Stimulated activated CD8-positive, alpha-beta memory T cell treated with anti-CD3 and anti-CD28 coated beads, Interleukin-12 subunit alpha, Interleukin-12 subunit beta, amount 100 ng/mL, for 4 hours (primary cell): ENCODE measurements around the gene PELI2.

Experiments
- DNase-seq: peaks from one replicate; pipeline ENCODE4 v3.0.0-alpha.2; 2020; ENCODE audit warnings: low read depth

Gene PELI2

GRCh38 chr14:56119201-56119981, 1.2 kb downstream of the PELI2 start:
- DNase-seq, result no peak

- no peak for DNase-seq
Measured at GRCh38 chr14:56120091-56120691, 2.0 kb downstream of the PELI2 start.

- DNase-seq, result no peak
Measured at GRCh38 chr14:56121816-56122215, 3.6 kb downstream of the PELI2 start.

GRCh38 chr14:56122301-56122700, 4.1 kb downstream of the PELI2 start:
- DNase-seq, result no peak

- DNase-seq, result no peak
Measured at GRCh38 chr14:56124327-56124726, 6.1 kb downstream of the PELI2 start.

GRCh38 chr14:56125772-56126636, 7.8 kb downstream of the PELI2 start:
- DNase-seq, result no peak

- no peak for DNase-seq
Measured at GRCh38 chr14:56126637-56126913, 8.4 kb downstream of the PELI2 start.

GRCh38 chr14:56127156-56127555, 8.9 kb downstream of the PELI2 start:
- DNase-seq, result no peak

- DNase-seq, result no peak
Measured at GRCh38 chr14:56129092-56129491, 10.9 kb downstream of the PELI2 start.

GRCh38 chr14:56129933-56130332, 11.7 kb downstream of the PELI2 start:
- DNase-seq, result no peak

- no peak for DNase-seq
Measured at GRCh38 chr14:56131004-56131864, 13.0 kb downstream of the PELI2 start.

GRCh38 chr14:56131865-56132833, 13.9 kb downstream of the PELI2 start:
- DNase-seq, result no peak

- DNase-seq, result no peak
Measured at GRCh38 chr14:56133547-56133946, 15.3 kb downstream of the PELI2 start.

GRCh38 chr14:56135001-56135400, 16.8 kb downstream of the PELI2 start:
- DNase-seq, result no peak

- no peak for DNase-seq
Measured at GRCh38 chr14:56135668-56136067, 17.5 kb downstream of the PELI2 start.

GRCh38 chr14:56136571-56137452, 18.6 kb downstream of the PELI2 start:
- DNase-seq, result no peak

GRCh38 chr14:56137453-56137807, 19.2 kb downstream of the PELI2 start:
- no peak for DNase-seq

GRCh38 chr14:56137849-56138248, 19.6 kb downstream of the PELI2 start:
- no peak for DNase-seq

GRCh38 chr14:56138928-56139327, 20.7 kb downstream of the PELI2 start:
- no peak for DNase-seq

- DNase-seq, result no peak
Measured at GRCh38 chr14:56142314-56142713, 24.1 kb downstream of the PELI2 start.
